HG02642 (cell line): ENCODE results near the gene TMEM222.
A peak's percentile ranks its signal among the peaks of the same experiment; 100 is the strongest.

Experiments
- ATAC-seq: cut with Tn5 transposase; IDR thresholded peaks from one replicate; pipeline ENCODE4 v1.9.1; 2021; ENCODE audit warnings: mild to moderate bottlenecking; ENCODE audit not compliant: unreplicated experiment, poor library complexity

Gene TMEM222

GRCh38 chr1:27356619-27357280, 34.8 kb downstream of the TMEM222 start:
- ATAC-seq: no peak

GRCh38 chr1:27357281-27358037, 35.5 kb downstream of the TMEM222 start:
- ATAC-seq: peak; percentile 65

GRCh38 chr1:27358038-27358927, 36.3 kb downstream of the TMEM222 start:
- ATAC-seq: no peak

- no peak for ATAC-seq
Measured at GRCh38 chr1:27358928-27359313, 37.0 kb downstream of the TMEM222 start.

GRCh38 chr1:27359822-27360158, 37.8 kb downstream of the TMEM222 start:
- ATAC-seq: no peak

- ATAC-seq: no peak
Measured at GRCh38 chr1:27360159-27361043, 38.4 kb downstream of the TMEM222 start.

GRCh38 chr1:27361044-27361402, 39.1 kb downstream of the TMEM222 start:
- ATAC-seq: no peak

- ATAC-seq: no peak
Measured at GRCh38 chr1:27361553-27361952, 39.6 kb downstream of the TMEM222 start.

GRCh38 chr1:27363766-27364695, 42.1 kb downstream of the TMEM222 start:
- no peak for ATAC-seq

GRCh38 chr1:27364696-27365371, 42.9 kb downstream of the TMEM222 start:
- no peak for ATAC-seq

- ATAC-seq: peak; percentile 39
Measured at GRCh38 chr1:27365372-27366112, 43.6 kb downstream of the TMEM222 start.

- ATAC-seq: peak; percentile 42
Measured at GRCh38 chr1:27366113-27366410, 44.1 kb downstream of the TMEM222 start.

GRCh38 chr1:27366411-27367159, 44.6 kb downstream of the TMEM222 start, which contains the start of gene MAP3K6:
Gene MAP3K6 (minus strand): TSS chr1:27366961. CDS start chr1:27366597, 364 bp downstream.
- peak; percentile 40 for ATAC-seq

GRCh38 chr1:27367160-27367650, 45.2 kb downstream of the TMEM222 start:
- ATAC-seq: no peak

GRCh38 chr1:27368869-27369582, 47.1 kb downstream of the TMEM222 start:
- ATAC-seq: no peak

GRCh38 chr1:27372022-27372807, 50.3 kb downstream of the TMEM222 start:
- no peak for ATAC-seq
